Right lobe of liver (tissue), 4 donors: ENCODE data around the gene FILIP1.

Experiments
- CTCF ChIP-seq, 4 donors: fragments of 200-600 bp in 3 of 4; fragments of 450-650 bp in 1 of 4; IDR thresholded peaks; one replicate each; pipeline versions ENCODE4 v1.5.1 to v1.8.0; 2016 to 2022; ENCODE audit warnings: antibody characterized with exemption in 4 of 4, mild to moderate bottlenecking in 2 of 4
- POLR2A ChIP-seq: fragments of 450-650 bp; IDR thresholded peaks from one replicate; pipeline ENCODE4 v1.6.1; 2017; ENCODE audit warnings: antibody characterized with exemption, mild to moderate bottlenecking
- donor health status: DM: no; HTN: no; CAD: no.
- donor health status: DM: no; HTN: no; CAD: no.
- donor health status: DM: no; HTN: yes; CAD: no.

- TF ChIP-seq CTCF (IDR thresholded peaks at IDR 0.05) (no peak), POLR2A (no peak)
Observed at GRCh38 chr6:75498862-75499261, 5.3 kb upstream of the FILIP1 start.
